Neural progenitor cell (in vitro differentiated cells): ENCODE data around the gene CYB5D1. TPM values are rescaled to one million over a fixed set of nuclear protein-coding genes. Genes with fewer than 3 reads are reported as not detected.
A peak's percentile ranks its signal among the peaks of the same experiment; 100 is the strongest.

Source experiments
- DNase-seq: peaks from one replicate; pipeline ENCODE4 v3.0.0-alpha.2; 2016; ENCODE audit warnings: low spot score
- H2AFZ ChIP-seq: fragments of 200-600 bp; sonication (generic); replicated peaks from 2 replicates; pipeline ENCODE4 v1.6.1; 2016; ENCODE audit warnings: antibody characterized with exemption
- H3F3A ChIP-seq: fragments of 200-600 bp; sonication (generic); 2 replicates; pipeline ENCODE4 v1.6.1; 2016; ENCODE audit warnings: antibody characterized with exemption, low read depth
- H3K27ac ChIP-seq: fragments of 200-600 bp; sonication (generic); 2 replicates; pipeline ENCODE4 v1.5.1; 2016; ENCODE audit warnings: mild to moderate bottlenecking
- H3K27me3 ChIP-seq: fragments of 200-600 bp; sonication (generic); 2 replicates; pipeline ENCODE4 v1.6.1; 2016; ENCODE audit warnings: mild to moderate bottlenecking, moderate library complexity
- H3K36me3 ChIP-seq: fragments of 200-600 bp; sonication (generic); 2 replicates; pipeline ENCODE4 v1.5.1; 2016
- H3K4me1 ChIP-seq: fragments of 200-600 bp; sonication (generic); 2 replicates; pipeline ENCODE4 v1.6.1; 2016; ENCODE audit warnings: mixed run types
- H3K4me2 ChIP-seq: fragments of 200-600 bp; sonication (generic); 2 replicates; pipeline ENCODE4 v1.6.1; 2016
- H3K4me3 ChIP-seq: fragments of 200-600 bp; sonication (generic); 2 replicates; pipeline ENCODE4 v1.5.1; 2016
- H3K79me2 ChIP-seq: fragments of 200-600 bp; sonication (generic); 2 replicates; pipeline ENCODE4 v1.6.1; 2016; ENCODE audit warnings: low read depth
- H3K9ac ChIP-seq: fragments of 200-600 bp; sonication (generic); 2 replicates; pipeline ENCODE4 v1.6.1; 2016
- H3K9me3 ChIP-seq: fragments of 200-600 bp; sonication (generic); 2 replicates; pipeline ENCODE4 v1.5.1; 2016; ENCODE audit warnings: low read depth
- H4K20me1 ChIP-seq: fragments of 200-600 bp; sonication (generic); 2 replicates; pipeline ENCODE4 v1.6.1; 2016; ENCODE audit warnings: low read depth
- H3K27ac Mint-ChIP-seq: 3 replicates; pipeline ENCODE4 v1.8.0; 2021; ENCODE audit warnings: mixed read lengths
- H3K27me3 Mint-ChIP-seq: 2 replicates; pipeline ENCODE4 v1.8.0; 2022; ENCODE audit warnings: low read depth, mild to moderate bottlenecking, inconsistent platforms, moderate library complexity, mixed read lengths; ENCODE audit not compliant: insufficient read depth
- H3K36me3 Mint-ChIP-seq: 3 replicates; pipeline ENCODE4 v1.8.0; 2021; ENCODE audit warnings: mixed read lengths
- H3K4me1 Mint-ChIP-seq: 3 replicates; pipeline ENCODE4 v1.8.0; 2021; ENCODE audit warnings: mixed read lengths
- H3K4me3 Mint-ChIP-seq: 3 replicates; pipeline ENCODE4 v1.8.0; 2021; ENCODE audit warnings: mild to moderate bottlenecking, moderate library complexity, mixed read lengths
- H3K9me3 Mint-ChIP-seq: 3 replicates; pipeline ENCODE4 v1.8.0; 2020; ENCODE audit warnings: mixed read lengths
- EZH2 ChIP-seq: fragments of 200-600 bp; sonication (generic); IDR thresholded peaks from 2 replicates; pipeline ENCODE4 v1.6.1; 2017; ENCODE audit warnings: antibody characterized with exemption, mild to moderate bottlenecking, moderate library complexity
- EZH2phosphoT487 ChIP-seq: fragments of 200-600 bp; sonication (generic); IDR thresholded peaks from 2 replicates; pipeline ENCODE4 v1.6.1; 2017; ENCODE audit warnings: antibody characterized with exemption
- total RNA-seq: library from RNA; depleted of rRNA; stranded (reverse); fragments of >200 nt; gene quantifications from 2 replicates; pipeline ENCODE4 v1.2.3, GENCODE V29; 2015; ENCODE audit warnings: low replicate concordance
- TF ChIP-seq, protein P1 (sequence below): fragments of 200-600 bp; sonication (generic); IDR thresholded peaks from 2 replicates; pipeline ENCODE4 v1.5.1; 2017; ENCODE audit warnings: antibody characterized with exemption, mild to moderate bottlenecking

Gene CYB5D1
- total RNA-seq, 1 donor from 2014 or later = 12.9 TPM

DNA sequence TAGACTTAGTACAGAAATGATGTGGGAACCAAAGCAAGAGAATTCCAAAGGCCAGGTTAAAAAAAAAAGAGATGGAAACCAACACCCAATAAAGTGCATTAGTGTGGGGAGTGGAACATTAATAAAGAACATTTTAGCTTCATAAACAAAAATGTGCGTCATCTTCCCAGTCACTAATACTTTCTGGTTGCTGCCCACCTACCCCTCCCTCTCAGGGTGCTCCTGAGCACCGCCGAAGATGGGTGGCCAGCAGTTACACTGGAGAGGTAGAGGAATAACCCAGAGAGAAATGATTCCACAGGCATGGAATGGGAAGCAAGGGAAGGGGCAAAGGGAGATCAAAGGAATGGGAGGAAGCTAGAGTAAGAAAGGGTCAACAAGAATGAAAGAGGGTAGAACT is 24.8 kb downstream of the CYB5D1 start:
- H3K36me3 ChIP-seq = no peaks in the 10 kb centered on the region
- no peak overlapping the region for H3K27ac Mint-ChIP-seq
- H3K9me3 ChIP-seq = no peaks in the 10 kb centered on the region
- peaks cover 27% of the 10 kb centered on the region for H3K4me1 ChIP-seq
- H3F3A ChIP-seq = peaks cover 39% of the 10 kb centered on the region
- no peak overlapping the region for H3K4me2 ChIP-seq
- no peak for TF ChIP-seq EZH2
- TF ChIP-seq, protein P1, sequence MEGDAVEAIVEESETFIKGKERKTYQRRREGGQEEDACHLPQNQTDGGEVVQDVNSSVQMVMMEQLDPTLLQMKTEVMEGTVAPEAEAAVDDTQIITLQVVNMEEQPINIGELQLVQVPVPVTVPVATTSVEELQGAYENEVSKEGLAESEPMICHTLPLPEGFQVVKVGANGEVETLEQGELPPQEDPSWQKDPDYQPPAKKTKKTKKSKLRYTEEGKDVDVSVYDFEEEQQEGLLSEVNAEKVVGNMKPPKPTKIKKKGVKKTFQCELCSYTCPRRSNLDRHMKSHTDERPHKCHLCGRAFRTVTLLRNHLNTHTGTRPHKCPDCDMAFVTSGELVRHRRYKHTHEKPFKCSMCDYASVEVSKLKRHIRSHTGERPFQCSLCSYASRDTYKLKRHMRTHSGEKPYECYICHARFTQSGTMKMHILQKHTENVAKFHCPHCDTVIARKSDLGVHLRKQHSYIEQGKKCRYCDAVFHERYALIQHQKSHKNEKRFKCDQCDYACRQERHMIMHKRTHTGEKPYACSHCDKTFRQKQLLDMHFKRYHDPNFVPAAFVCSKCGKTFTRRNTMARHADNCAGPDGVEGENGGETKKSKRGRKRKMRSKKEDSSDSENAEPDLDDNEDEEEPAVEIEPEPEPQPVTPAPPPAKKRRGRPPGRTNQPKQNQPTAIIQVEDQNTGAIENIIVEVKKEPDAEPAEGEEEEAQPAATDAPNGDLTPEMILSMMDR = no peak
- no peak for TF ChIP-seq EZH2phosphoT487
- DNase-seq = no peak
- H3K36me3 Mint-ChIP-seq = no peaks in the 10 kb centered on the region
- no peaks in the 10 kb centered on the region for H3K79me2 ChIP-seq
- no peak overlapping the region for H2AFZ ChIP-seq
- H3K4me1 Mint-ChIP-seq = peaks cover 2% of the 10 kb centered on the region
- H3K27me3 ChIP-seq = peaks cover 12% of the 10 kb centered on the region
- H3K4me3 ChIP-seq = no peak overlapping the region
- H4K20me1 ChIP-seq = peaks cover 5% of the 10 kb centered on the region
- H3K27me3 Mint-ChIP-seq = peaks cover 3% of the 10 kb centered on the region
- no peaks in the 10 kb centered on the region for H3K9me3 Mint-ChIP-seq
- no peak overlapping the region for H3K27ac ChIP-seq
- no peak overlapping the region for H3K9ac ChIP-seq
- H3K4me3 Mint-ChIP-seq = no peak overlapping the region

DNA sequence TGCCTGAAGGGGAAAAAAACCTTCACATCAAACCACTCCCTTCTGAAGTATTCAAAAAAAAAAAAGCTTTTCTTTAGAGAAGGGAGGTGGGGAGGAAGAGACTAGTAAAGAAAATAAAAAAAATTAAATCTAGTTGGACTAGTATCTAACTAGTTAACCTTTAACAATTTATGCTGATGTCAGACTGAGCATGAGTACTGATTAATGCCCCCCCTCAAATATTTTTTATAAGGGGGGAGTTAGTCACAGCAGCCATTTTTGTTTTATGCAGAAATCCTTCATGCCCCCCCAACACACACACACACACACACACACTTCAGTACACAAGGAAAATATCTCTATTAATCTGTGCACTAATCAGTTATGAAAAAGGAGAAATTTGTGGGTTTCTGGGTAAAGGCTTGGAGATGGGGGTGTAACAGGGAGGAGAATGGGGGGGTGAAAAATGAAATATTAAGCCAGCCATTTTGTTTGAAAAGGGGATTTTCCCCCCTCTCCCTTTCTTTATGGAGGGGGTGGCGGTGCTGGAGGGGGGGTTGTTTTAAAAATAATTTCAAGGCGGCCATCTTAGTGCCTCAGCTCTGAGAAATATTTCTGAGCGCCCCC is 26.1 kb downstream of the CYB5D1 start:
- peaks cover 5% of the 10 kb centered on the region for H4K20me1 ChIP-seq
- no peak for DNase-seq
- no peaks in the 10 kb centered on the region for H3K9me3 ChIP-seq
- peaks cover 12% of the 10 kb centered on the region for H3K27me3 ChIP-seq
- peak overlapping the region; percentile 88 for H3K4me3 ChIP-seq
- H3F3A ChIP-seq = peaks cover 52% of the 10 kb centered on the region
- Mint-ChIP-seq H3K27me3 (peaks cover 3% of the 10 kb centered on the region), H3K36me3 (no peaks in the 10 kb centered on the region), H3K4me3 (peak overlapping the region; percentile 86), H3K9me3 (no peaks in the 10 kb centered on the region), H3K27ac (peak overlapping the region; percentile 74), H3K4me1 (peaks cover 2% of the 10 kb centered on the region)
- TF ChIP-seq, protein P1 = no peak
- no peak for TF ChIP-seq EZH2phosphoT487
- TF ChIP-seq EZH2 = no peak
- H3K36me3 ChIP-seq = no peaks in the 10 kb centered on the region
- no peaks in the 10 kb centered on the region for H3K79me2 ChIP-seq
- H3K4me1 ChIP-seq = peaks cover 40% of the 10 kb centered on the region
- no peak overlapping the region for H2AFZ ChIP-seq
- H3K9ac ChIP-seq = no peak overlapping the region
- H3K4me2 ChIP-seq = peak overlapping the region; percentile 74
- no peak overlapping the region for H3K27ac ChIP-seq

DNA sequence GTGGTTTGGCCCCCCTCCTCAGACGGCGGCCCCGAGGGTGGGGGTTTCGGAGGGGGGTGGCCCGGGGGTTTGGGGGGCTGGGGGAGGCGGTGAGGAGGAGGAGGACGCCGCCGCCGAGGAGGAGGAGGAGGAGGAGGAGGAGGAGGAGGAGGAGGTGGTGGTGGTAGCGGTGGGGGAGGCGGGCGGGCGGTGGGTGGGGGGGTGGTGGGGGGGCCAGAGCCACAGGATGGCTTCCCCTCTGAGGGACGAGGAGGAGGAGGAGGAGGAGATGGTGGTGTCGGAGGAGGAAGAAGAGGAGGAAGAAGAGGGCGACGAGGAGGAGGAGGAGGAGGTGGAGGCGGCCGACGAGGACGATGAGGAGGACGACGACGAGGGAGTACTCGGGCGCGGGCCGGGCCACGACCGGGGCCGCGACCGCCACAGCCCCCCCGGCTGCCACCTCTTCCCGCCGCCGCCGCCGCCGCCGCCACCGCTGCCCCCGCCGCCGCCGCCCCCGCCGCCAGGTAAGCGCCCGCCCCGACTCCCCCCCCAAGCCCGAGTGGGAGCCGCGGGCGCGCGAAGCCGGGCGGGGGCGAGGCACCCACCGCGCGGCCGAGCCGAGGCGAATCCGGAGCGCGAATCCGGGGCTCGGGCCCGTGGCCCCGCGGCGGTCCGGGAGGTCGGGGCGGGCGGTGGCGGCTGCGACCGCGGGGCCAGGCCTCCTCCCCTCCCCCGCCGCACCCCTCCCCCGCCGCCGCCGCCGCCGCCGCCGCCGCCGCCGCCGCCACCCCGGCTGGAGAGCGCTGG is 27.0 kb downstream of the CYB5D1 start:
- H3K36me3 ChIP-seq = no peaks in the 10 kb centered on the region
- peaks cover 12% of the 10 kb centered on the region for H3K27me3 ChIP-seq
- H3K4me1 ChIP-seq = peaks cover 48% of the 10 kb centered on the region
- H3K27me3 Mint-ChIP-seq = peaks cover 6% of the 10 kb centered on the region
- H3K27ac ChIP-seq = no peak overlapping the region
- H3K9ac ChIP-seq = no peak overlapping the region
- TF ChIP-seq, protein P1 = no peak
- H3K4me2 ChIP-seq = peak overlapping the region; percentile 95
- peak overlapping the region; percentile 83 for H3K4me3 Mint-ChIP-seq
- H3K9me3 Mint-ChIP-seq = no peaks in the 10 kb centered on the region
- H3K4me1 Mint-ChIP-seq = peaks cover 2% of the 10 kb centered on the region
- H3K4me3 ChIP-seq = peak overlapping the region; percentile 88
- no peaks in the 10 kb centered on the region for H3K79me2 ChIP-seq
- DNase-seq = peak; percentile 48
- no peaks in the 10 kb centered on the region for H3K36me3 Mint-ChIP-seq
- no peak overlapping the region for H3K27ac Mint-ChIP-seq
- H2AFZ ChIP-seq = no peak overlapping the region
- H4K20me1 ChIP-seq = peaks cover 8% of the 10 kb centered on the region
- H3K9me3 ChIP-seq = no peaks in the 10 kb centered on the region
- H3F3A ChIP-seq = peaks cover 59% of the 10 kb centered on the region
